ENCODE measurements around the gene SP6. TPM values are rescaled to one million over a fixed set of nuclear protein-coding genes. Genes with fewer than 3 reads are reported as not detected.

Gene SP6
- total and polyA plus RNA-seq, 2 of the 8 experiments (the other 6 are each of a cell fraction or from before 2014, with no cell fraction given), result 1.2 to 1.5 TPM

DNA sequence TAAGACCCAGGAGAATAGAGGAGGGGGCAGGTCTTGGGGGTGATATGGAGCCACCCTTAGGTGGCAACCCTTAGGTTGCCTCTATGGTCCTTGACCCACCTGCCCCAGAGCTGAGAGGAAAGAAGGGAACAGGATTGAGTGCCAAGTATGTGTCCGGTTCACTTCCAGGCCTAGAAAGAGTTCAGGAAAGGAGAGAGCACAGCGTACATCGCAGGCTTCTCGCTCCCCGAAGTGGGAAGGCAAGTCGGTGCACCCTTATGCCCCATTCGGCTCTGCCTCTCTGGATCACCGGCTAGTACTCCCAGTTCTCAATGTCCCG is 631 bp downstream of the SP6 start:
- Histone ChIP-seq H4K20me1 (replicated peaks in 1 of 2; ENCODE audit: control insufficient read depth in 1 of 2, insufficient read depth in 2 of 2, low read length in 2 of 2) (peaks cover 3 to 5% of the 10 kb centered on the region in 2 experiments), H3K56ac (replicated peaks; ENCODE audit: insufficient read length, low read depth, low read length) (no peak overlapping the region), H3K23me2 (ENCODE audit: low read depth, low read length) (peaks cover 23% of the 10 kb centered on the region), H4K5ac (ENCODE audit: insufficient read length, low read depth, low read length) (no peak overlapping the region), H3K9ac (replicated peaks in 1 of 4; ENCODE audit: extremely low read depth in 1 of 4, low read depth in 3 of 4, low read length in 3 of 4) (no peak overlapping the region), H3K9me3 (ENCODE audit: insufficient read depth in 2 of 2, low read depth in 1 of 2, low read length in 1 of 2) (no peaks in the 10 kb centered on the region), H2AK5ac (ENCODE audit: low read depth, low read length) (no peak overlapping the region; the same call in 1 of the 2 replicates), H3K18ac (ENCODE audit: extremely low read depth, low read length) (no peak overlapping the region), H3K23ac (ENCODE audit: insufficient read length) (no peak overlapping the region), H2BK5ac (ENCODE audit: low read depth, low read length) (peak overlapping the region; percentile 52; the same call in 1 of the 2 replicates), H2BK12ac (ENCODE audit: low read depth, low read length) (no peak overlapping the region), H3K14ac (ENCODE audit: insufficient read length) (no peak overlapping the region), H3K79me2 (ENCODE audit: control insufficient read depth in 1 of 2, insufficient read depth in 2 of 2, low read length in 2 of 2) (no peaks in the 10 kb centered on the region), H3K4me2 (ENCODE audit: insufficient read depth in 1 of 2, low read depth in 2 of 2, low read length in 2 of 2) (peak overlapping the region; percentile 95 to 99), H2BK20ac (ENCODE audit: low read length) (no peak overlapping the region), H2BK120ac (replicated peaks; ENCODE audit: low read depth, low read length) (no peak overlapping the region), H3K4me3 (ENCODE audit: extremely low read depth in 1 of 4, insufficient read depth in 2 of 4, low read depth in 3 of 4, low read length in 4 of 4) (peak overlapping the region; percentile 39 to 67 (median 63)), H3K36me3 (ENCODE audit: control insufficient read depth in 2 of 4, insufficient read depth in 4 of 4, low read length in 3 of 4) (no peaks in the 10 kb centered on the region), H3K4me1 (replicated peaks in 1 of 4; ENCODE audit: control insufficient read depth in 3 of 4, insufficient read depth in 4 of 4, low read length in 3 of 4) (peaks cover 4 to 26% (median 15%) of the 10 kb centered on the region in 4 experiments), H4K8ac (ENCODE audit: extremely low read depth, insufficient read depth, low read length) (no peak overlapping the region), H2AFZ (ENCODE audit: low read length) (no peak overlapping the region), H4K91ac (replicated peaks; ENCODE audit: insufficient read length, low read length) (no peak overlapping the region), H3K27ac (ENCODE audit: low read depth, low read length) (no peak overlapping the region), H3K4ac (replicated peaks; ENCODE audit: insufficient read length, low read depth, low read length) (no peak overlapping the region), H2BK15ac (ENCODE audit: low read length) (peak overlapping the region; percentile 40; the same call in 1 of the 2 replicates), H3K27me3 (replicated peaks in 1 of 4; ENCODE audit: control insufficient read depth in 3 of 4, extremely low read depth in 1 of 4, insufficient read depth in 3 of 4, low read length in 3 of 4) (peaks cover 64 to 92% (median 89%) of the 10 kb centered on the region in 4 experiments), H3K79me1 (ENCODE audit: low read depth, low read length) (no peaks in the 10 kb centered on the region)
- ChIA-PET POLR2A (ENCODE audit: partially characterized antibody) (interaction anchor here (0.7 to 12.4 kb wide), 10 partner anchors 10 to 41 kb away, joined by 3 to 134 read pairs (median 4); partner anchors contain the start of genes LRRC46, MRPL10, SCRN2 and SP2), CTCF (ENCODE audit: partially characterized antibody) (interaction anchor here (15.3 to 33.0 kb wide), 5 partner anchors 6 to 99 kb away, joined by 246 to 1206 read pairs (median 373); partner anchors contain the start of genes PNPO, PRR15L, SCRN2 and SP2)
- TF ChIP-seq RNF2 (IDR thresholded peaks at IDR 0.05; ENCODE audit: borderline replicate concordance, low read depth, low read length, missing control alignments, poor library complexity, severe bottlenecking), result peak; percentile 11
- TF ChIP-seq SUZ12 (IDR thresholded peaks at IDR 0.05; ENCODE audit: low read length), result peak; percentile 76; the same call in 1 of the 2 replicates
- TF ChIP-seq RFX5 (IDR thresholded peaks at IDR 0.05; ENCODE audit: borderline replicate concordance, low read depth, low read length), result no peak
- no peak for TF ChIP-seq EGR1 (IDR thresholded peaks at IDR 0.05; ENCODE audit: borderline replicate concordance, low read depth, low read length)
- TF ChIP-seq EZH2 (IDR thresholded peaks at IDR 0.05; ENCODE audit: low read depth, low read length, severe bottlenecking), result peak; percentile 78
- DNase-seq (ENCODE audit: low read depth in 1 of 2, low spot score in 2 of 2) (no peak), FAIRE-seq (no peak)
- 13% methylated on average over 9 of the region's 9 CpGs; no CpG with 5 or more reads in 1 of the 2 experiments for WGBS, 2 experiments (ENCODE audit: extremely low coverage in 1 of 2, insufficient coverage in 1 of 2, insufficient read length in 1 of 2, insufficient replicate concordance in 2 of 2, low coverage in 1 of 2, low lambda C conversion rate in 2 of 2, missing lambda C conversion rate in 1 of 2)

Measured in H1 (cell line).